ENCODE results near the gene IL36RN.

IL36RN gene

GRCh38 chr2:113050921-113051895 lies 7.8 kb upstream of the IL36RN start:
- DNase-seq (ENCODE audit: low read depth) = no peak

- no peak for DNase-seq (ENCODE audit: low read depth)
Observed at GRCh38 chr2:113052396-113052917, 6.5 kb upstream of the IL36RN start, which contains the start of gene IL36B. Gene IL36B (minus strand): TSS chr2:113052867.

GRCh38 chr2:113053666-113054065 lies 5.3 kb upstream of the IL36RN start:
- no peak for DNase-seq (ENCODE audit: low read depth)

GRCh38 chr2:113054066-113054465 lies 4.9 kb upstream of the IL36RN start:
- DNase-seq (ENCODE audit: low read depth) = no peak

GRCh38 chr2:113056521-113056920 lies 2.5 kb upstream of the IL36RN start:
- DNase-seq (ENCODE audit: low read depth) = no peak

- DNase-seq (ENCODE audit: low read depth) = no peak
Observed at GRCh38 chr2:113057117-113057516, 1.9 kb upstream of the IL36RN start.

- no peak for DNase-seq (ENCODE audit: low read depth)
Observed at GRCh38 chr2:113058411-113058994, 495 bp upstream of the IL36RN start.

GRCh38 chr2:113060396-113060795 lies 1.4 kb downstream of the IL36RN start:
- DNase-seq (ENCODE audit: low read depth) = no peak

- no peak for DNase-seq (ENCODE audit: low read depth)
Observed at GRCh38 chr2:113060796-113061195, 1.8 kb downstream of the IL36RN start.

- DNase-seq (ENCODE audit: low read depth) = no peak
Observed at GRCh38 chr2:113061241-113061640, 2.2 kb downstream of the IL36RN start.

GRCh38 chr2:113061896-113062770 lies 3.1 kb downstream of the IL36RN start:
- no peak for DNase-seq (ENCODE audit: low read depth)

- DNase-seq (ENCODE audit: low read depth) = no peak
Observed at GRCh38 chr2:113064281-113064680, 5.3 kb downstream of the IL36RN start.

GRCh38 chr2:113064898-113065297 lies 5.9 kb downstream of the IL36RN start:
- no peak for DNase-seq (ENCODE audit: low read depth)

GRCh38 chr2:113067681-113068080 lies 8.7 kb downstream of the IL36RN start, which contains the start of gene IL1F10:
Gene IL1F10 (plus strand): TSS chr2:113067970. CDS start chr2:113072739, 4,769 bp downstream.
- no peak for DNase-seq (ENCODE audit: low read depth)

- DNase-seq (ENCODE audit: low read depth) = no peak
Observed at GRCh38 chr2:113068249-113068648, 9.3 kb downstream of the IL36RN start.

- no peak for DNase-seq (ENCODE audit: low read depth)
Observed at GRCh38 chr2:113068706-113069485, 9.9 kb downstream of the IL36RN start.

- no peak for DNase-seq (ENCODE audit: low read depth)
Observed at GRCh38 chr2:113069676-113070605, 10.9 kb downstream of the IL36RN start.

- DNase-seq (ENCODE audit: low read depth) = no peak
Observed at GRCh38 chr2:113070606-113070975, 11.6 kb downstream of the IL36RN start.

- no peak for DNase-seq (ENCODE audit: low read depth)
Observed at GRCh38 chr2:113072584-113072983, 13.6 kb downstream of the IL36RN start.

- no peak for DNase-seq (ENCODE audit: low read depth)
Observed at GRCh38 chr2:113073325-113073834, 14.4 kb downstream of the IL36RN start.

All from stimulated activated CD4-positive, alpha-beta T cell treated with anti-CD3 and anti-CD28 coated beads, Interleukin-2, amount 100 ng/mL, for 4 hours (primary cell).